Small intestine (tissue), 16 donors: ENCODE data around the gene DHRS9. TPM values are rescaled to one million over a fixed set of nuclear protein-coding genes. Genes with fewer than 3 reads are reported as not detected.

ENCODE experiments used
- DNase-seq, 2 donors: peaks; one replicate each; pipeline versions ENCODE4 v3.0.0 to v3.0.0-alpha.2; 2013
- FAIRE-seq: peaks from 2 replicates; lab custom pipeline; 2012; peaks lifted over from hg19 to GRCh38; lab: Jason Lieb, UNC
- H3K27ac ChIP-seq, 3 donors: one replicate each; pipeline ENCODE4 v1.5.1; 2013; ENCODE audit warnings: low read length in 2 of 3, mild to moderate bottlenecking in 2 of 3, control low read depth in 1 of 3, inconsistent platforms in 1 of 3, low read depth in 1 of 3, moderate library complexity in 1 of 3
- H3K27me3 ChIP-seq, 3 donors: one replicate each; pipeline ENCODE4 v1.6.1; 2013; ENCODE audit warnings: low read length in 3 of 3, inconsistent platforms in 1 of 3; ENCODE audit not compliant: control insufficient read depth in 3 of 3, insufficient read depth in 3 of 3
- H3K36me3 ChIP-seq, 3 donors: one replicate each; pipeline ENCODE4 v1.6.1; 2013; ENCODE audit warnings: low read length in 3 of 3, inconsistent platforms in 1 of 3, low read depth in 1 of 3, mild to moderate bottlenecking in 1 of 3, moderate library complexity in 1 of 3; ENCODE audit not compliant: control insufficient read depth in 3 of 3, insufficient read depth in 2 of 3
- H3K4me1 ChIP-seq, 3 donors: one replicate each; pipeline ENCODE4 v1.6.1; 2013; ENCODE audit warnings: low read length in 2 of 3, inconsistent platforms in 1 of 3, low read depth in 1 of 3, mild to moderate bottlenecking in 1 of 3, moderate library complexity in 1 of 3; ENCODE audit not compliant: control insufficient read depth in 3 of 3, insufficient read depth in 2 of 3
- H3K4me3 ChIP-seq, 3 donors: one replicate each; pipeline ENCODE4 v1.5.1; 2013; ENCODE audit warnings: low read length in 3 of 3, control low read depth in 1 of 3, inconsistent platforms in 1 of 3, low read depth in 1 of 3, mild to moderate bottlenecking in 1 of 3, moderate library complexity in 1 of 3
- H3K9me3 ChIP-seq, 2 donors: one replicate each; pipeline ENCODE4 v1.6.1; 2013; ENCODE audit warnings: low read depth in 1 of 2, low read length in 1 of 2; ENCODE audit not compliant: control insufficient read depth in 2 of 2, insufficient read depth in 1 of 2
- WGBS, 3 donors: extraction: QIAGEN DNeasy Blood & Tissue Kit; methylation state at CpG; one replicate each; pipeline ENCODE4 v1.1.7; 2013; 5-methylcytosine and 5-hydroxymethylcytosine counted together
- long read RNA-seq, 10 donors: transcript quantifications; one replicate each; lab custom pipeline, GENCODE V29; 2026
- polyA plus RNA-seq, 4 donors: library from polyadenylated mRNA; stranded (reverse) in 3 of 4; unstranded in 1 of 4; fragments of 200-250 nt in 3 of 4; fragments of 120-200 nt in 1 of 4; gene quantifications; one replicate each; pipeline versions ENCODE4 v1.2.1 to v1.2.3, GENCODE V29; 2013
- donor health status: healthy with polysubstance abuse.
- donor health status: control.
- donor health status: control.
- donor health status: Bipolar disorder and iron deficiency.
- donor health status: healthy.

The DHRS9 gene
- polyA plus RNA-seq, result 1 to 10 TPM in 2 of 4 donors, under 1 TPM in 2; 0.58 to 1.8 (median 0.92) TPM
- long read RNA-seq, donor 1, result 0 reads
- long read RNA-seq, donor 2, result 0 reads
- long read RNA-seq, donor 3, partial matches to known transcripts, result 0 of 1 reads
- long read RNA-seq, donor 3, other reads (novel, unspliced or antisense), result 0 of 1 reads
- long read RNA-seq, donor 4, result 0 reads
- long read RNA-seq, donor 5, result 0 reads
- long read RNA-seq, donor 6, result 0 reads
- long read RNA-seq, donor 7, result 0 reads
- long read RNA-seq, donor 8, result 0 reads
- long read RNA-seq, donor 9, result 0 reads
- long read RNA-seq, donor 10, result 0 reads

GRCh38 chr2:169069341-169069740, at the start of gene DHRS9:
Gene DHRS9, plus strand, starts transcription at chr2:169069563. Its CDS starts 12,019 bp downstream, at chr2:169081582.
- Histone ChIP-seq H3K27me3 (no peaks in the 10 kb centered on the region), H3K9me3 (no peaks in the 10 kb centered on the region), H3K36me3 (no peaks in the 10 kb centered on the region), H3K4me1 (no peaks in the 10 kb centered on the region), H3K4me3 (no peak within 1 kb of the TSS), H3K27ac (no peak within 1 kb of the TSS)
- DNase-seq (peak in 1 of 2 donors; percentile 27), FAIRE-seq (no peak)
- 63 to 67% (median 64%) methylated on average over 5 of the region's 5 CpGs for WGBS, 3 donors

- FAIRE-seq (no peak), DNase-seq (peak in 1 of 2 donors; percentile 57)
- WGBS, 3 donors, result 15 to 51% (median 31%) methylated on average over 3 of the region's 3 CpGs
Measured at GRCh38 chr2:169023161-169023560, 46.2 kb upstream of the DHRS9 start.

GRCh38 chr2:169026056-169026455, 43.3 kb upstream of the DHRS9 start:
- no peaks in the 10 kb centered on the region for H3K27me3 ChIP-seq
- 60 to 76% (median 73%) methylated on average over 1 of the region's 1 CpG for WGBS, 3 donors
- H3K4me1 ChIP-seq, result no peaks in the 10 kb centered on the region
- DNase-seq (no peak), FAIRE-seq (no peak)
- H3K36me3 ChIP-seq, result no peaks in the 10 kb centered on the region
- H3K4me3 ChIP-seq, result no peak overlapping the region
- H3K9me3 ChIP-seq, result no peaks in the 10 kb centered on the region
- H3K27ac ChIP-seq, result no peak overlapping the region

More at GRCh38 chr2:169023161-169023560, 46.2 kb upstream of the DHRS9 start:
- Histone ChIP-seq H3K27me3 (no peaks in the 10 kb centered on the region), H3K4me1 (no peaks in the 10 kb centered on the region), H3K27ac (peak overlapping the region in 1 of 3 donors; percentile 60), H3K4me3 (no peak overlapping the region), H3K9me3 (no peaks in the 10 kb centered on the region), H3K36me3 (no peaks in the 10 kb centered on the region)

GRCh38 chr2:169027234-169027633, 42.1 kb upstream of the DHRS9 start:
- Histone ChIP-seq H3K27ac (no peak overlapping the region), H3K36me3 (no peaks in the 10 kb centered on the region), H3K9me3 (no peaks in the 10 kb centered on the region), H3K27me3 (no peaks in the 10 kb centered on the region), H3K4me3 (no peak overlapping the region), H3K4me1 (no peaks in the 10 kb centered on the region)
- 24 to 63% (median 52%) methylated on average over 3 of the region's 3 CpGs for WGBS, 3 donors
- FAIRE-seq (no peak), DNase-seq (no peak)

GRCh38 chr2:169029341-169029740, 40.0 kb upstream of the DHRS9 start:
- Histone ChIP-seq H3K9me3 (peaks cover 0 to 7% of the 10 kb centered on the region in 2 donors), H3K4me3 (no peak overlapping the region), H3K36me3 (no peaks in the 10 kb centered on the region), H3K4me1 (no peaks in the 10 kb centered on the region), H3K27me3 (no peaks in the 10 kb centered on the region), H3K27ac (no peak overlapping the region)
- no peak for FAIRE-seq
- DNase-seq, result no peak
- WGBS, 3 donors, result 77 to 82% (median 80%) methylated on average over 5 of the region's 5 CpGs

GRCh38 chr2:169031202-169031601, 38.2 kb upstream of the DHRS9 start, which contains the start of gene ABCB11:
Gene ABCB11, minus strand, starts transcription at chr2:169031324. Its CDS starts 13,199 bp downstream, at chr2:169018125.
- no peak within 1 kb of the TSS for H3K4me3 ChIP-seq
- peaks cover 0 to 5% (median 0%) of the 10 kb centered on the region in 3 donors for H3K4me1 ChIP-seq
- no peaks in the 10 kb centered on the region for H3K27me3 ChIP-seq
- WGBS, 3 donors, result 74 to 83% (median 79%) methylated on average over 3 of the region's 3 CpGs
- no peaks in the 10 kb centered on the region for H3K36me3 ChIP-seq
- peak in 1 of 2 donors; percentile 42 for DNase-seq
- peaks cover 0 to 7% of the 10 kb centered on the region in 2 donors for H3K9me3 ChIP-seq
- FAIRE-seq, result no peak
- no peak within 1 kb of the TSS for H3K27ac ChIP-seq

- Histone ChIP-seq H3K27me3 (no peaks in the 10 kb centered on the region), H3K27ac (no peak overlapping the region), H3K4me3 (no peak overlapping the region), H3K9me3 (peaks cover 0 to 7% of the 10 kb centered on the region in 2 donors), H3K4me1 (peaks cover 0 to 5% (median 0%) of the 10 kb centered on the region in 3 donors), H3K36me3 (no peaks in the 10 kb centered on the region)
- DNase-seq (peak; percentile 27 to 54), FAIRE-seq (no peak)
- 13 to 21% (median 14%) methylated on average over 1 of the region's 1 CpG for WGBS, 3 donors
Measured at GRCh38 chr2:169034256-169034655, 35.1 kb upstream of the DHRS9 start.

GRCh38 chr2:169034984-169035544, 34.3 kb upstream of the DHRS9 start:
- Histone ChIP-seq H3K27me3 (no peaks in the 10 kb centered on the region), H3K4me3 (no peak overlapping the region), H3K27ac (peak overlapping the region in 2 of 3 donors; percentile 14 to 17), H3K36me3 (no peaks in the 10 kb centered on the region), H3K4me1 (peaks cover 0 to 5% (median 0%) of the 10 kb centered on the region in 3 donors), H3K9me3 (peaks cover 0 to 7% of the 10 kb centered on the region in 2 donors)
- FAIRE-seq (no peak), DNase-seq (peak in 1 of 2 donors; percentile 48)
